Measurements from ENCODE around the gene GLIS1. TPM values are rescaled to one million over a fixed set of nuclear protein-coding genes. Genes with fewer than 3 reads are reported as not detected.

Gene GLIS1
- total RNA-seq, 1 experiment from 2014 or later = 0.39 TPM

DNA sequence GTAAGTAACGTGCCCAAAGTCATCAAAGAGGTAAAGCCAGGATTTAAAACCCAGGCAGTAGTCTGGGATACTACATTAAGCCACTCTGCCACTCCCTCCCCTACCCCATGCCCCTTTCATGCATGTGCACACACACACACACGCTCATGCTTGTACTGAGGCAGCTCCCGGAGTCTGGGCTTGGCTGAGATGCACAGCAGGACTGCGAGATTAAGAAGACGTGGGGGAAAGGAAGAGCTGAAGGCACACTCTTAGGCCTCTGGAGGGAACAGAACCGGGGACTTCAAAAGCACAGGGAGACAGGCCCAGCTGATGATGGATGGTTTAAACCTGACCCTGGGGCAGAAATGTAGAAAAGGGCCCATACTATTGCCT is 98.3 kb downstream of the GLIS1 start:
- Histone ChIP-seq H3K27ac (ENCODE audit: low read depth, low read length) (no peak overlapping the region), H3K4me3 (replicated peaks in 1 of 2; ENCODE audit: low read depth in 1 of 2, low read length in 2 of 2) (no peak overlapping the region), H3K9me3 (ENCODE audit: control insufficient read depth in 1 of 2, insufficient read depth in 1 of 2, low read depth in 1 of 2, low read length in 2 of 2) (no peaks in the 10 kb centered on the region), H3K27me3 (ENCODE audit: insufficient read depth, low read length) (no peaks in the 10 kb centered on the region; the same call in 1 of the 2 replicates), H3K9me2 (ENCODE audit: insufficient read depth) (no peaks in the 10 kb centered on the region), H3K36me3 (ENCODE audit: control insufficient read depth in 1 of 2, insufficient read depth in 2 of 2, low read length in 2 of 2) (no peaks in the 10 kb centered on the region), H3K79me2 (ENCODE audit: insufficient read depth, low read length) (no peaks in the 10 kb centered on the region), H3K4me1 (ENCODE audit: control insufficient read depth in 1 of 2, insufficient read depth in 2 of 2, low read length in 2 of 2) (peaks cover 6 to 12% of the 10 kb centered on the region in 2 experiments; a peak in 3 of 4 replicates), H3K4me2 (ENCODE audit: low read length) (no peak overlapping the region), H3K9ac (ENCODE audit: low read length) (no peak overlapping the region), H4K20me1 (ENCODE audit: insufficient read depth) (no peaks in the 10 kb centered on the region), H2AFZ (ENCODE audit: low read depth, low read length, poor library complexity, severe bottlenecking) (no peak overlapping the region)
- POLR2A ChIA-PET = no interaction called here
- ATAC-seq (no peak), DNase-seq (ENCODE audit: low read depth, low spot score) (no peak)
- intact Hi-C loops (cut with micrococcal nuclease) = no loop called here
- CTCF ChIA-PET = no interaction called here
- no TSS peak for BruUV-seq (replicated peaks)
- RAD21 ChIA-PET (ENCODE audit: low non-redundant PET in 1 of 2, low total read pairs in 2 of 2, uncharacterized antibody in 2 of 2, unreplicated experiment in 2 of 2) = no interaction called here
- TF ChIP-seq SIN3A (IDR thresholded peaks at IDR 0.05; ENCODE audit: low read depth) (no peak), ZNF274 (IDR thresholded peaks at IDR 0.05; ENCODE audit: low read depth, low read length) (no peak), EZH2phosphoT487 (IDR thresholded peaks at IDR 0.05; ENCODE audit: borderline replicate concordance) (no peak), POLR2AphosphoS5 (IDR thresholded peaks at IDR 0.05; ENCODE audit: low read depth, low read length) (no peak), MAX (IDR thresholded peaks at IDR 0.05) (no peak), ZFX (IDR thresholded peaks at IDR 0.05) (no peak), JUND (IDR thresholded peaks at IDR 0.05) (no peak), RAD21 (IDR thresholded peaks at IDR 0.05; ENCODE audit: low read depth) (no peak), EZH2 (IDR thresholded peaks at IDR 0.05) (no peak), CTCF (IDR thresholded peaks at IDR 0.05 in 2 of 3, conservative IDR thresholded peaks at IDR 0.05 in 1 of 3; ENCODE audit: borderline replicate concordance in 1 of 3, insufficient read depth in 1 of 3, low read depth in 2 of 3, low read length in 2 of 3) (no peak)
- TF ChIP-seq, protein P1, sequence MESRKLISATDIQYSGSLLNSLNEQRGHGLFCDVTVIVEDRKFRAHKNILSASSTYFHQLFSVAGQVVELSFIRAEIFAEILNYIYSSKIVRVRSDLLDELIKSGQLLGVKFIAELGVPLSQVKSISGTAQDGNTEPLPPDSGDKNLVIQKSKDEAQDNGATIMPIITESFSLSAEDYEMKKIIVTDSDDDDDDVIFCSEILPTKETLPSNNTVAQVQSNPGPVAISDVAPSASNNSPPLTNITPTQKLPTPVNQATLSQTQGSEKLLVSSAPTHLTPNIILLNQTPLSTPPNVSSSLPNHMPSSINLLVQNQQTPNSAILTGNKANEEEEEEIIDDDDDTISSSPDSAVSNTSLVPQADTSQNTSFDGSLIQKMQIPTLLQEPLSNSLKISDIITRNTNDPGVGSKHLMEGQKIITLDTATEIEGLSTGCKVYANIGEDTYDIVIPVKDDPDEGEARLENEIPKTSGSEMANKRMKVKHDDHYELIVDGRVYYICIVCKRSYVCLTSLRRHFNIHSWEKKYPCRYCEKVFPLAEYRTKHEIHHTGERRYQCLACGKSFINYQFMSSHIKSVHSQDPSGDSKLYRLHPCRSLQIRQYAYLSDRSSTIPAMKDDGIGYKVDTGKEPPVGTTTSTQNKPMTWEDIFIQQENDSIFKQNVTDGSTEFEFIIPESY (IDR thresholded peaks at IDR 0.05; ENCODE audit: extremely low read depth, insufficient replicate concordance, low read length) = no peak
